ENCODE data around the gene USP9X.

Gene USP9X

GRCh38 chrX:41047878-41048534 lies 37.2 kb upstream of the USP9X start:
- H3K27me3 ChIP-seq (ENCODE audit: insufficient read depth, low read length) = no peaks in the 10 kb centered on the region
- H3K79me2 ChIP-seq (ENCODE audit: insufficient read depth, low read length) = no peaks in the 10 kb centered on the region
- H3K4me2 ChIP-seq (ENCODE audit: low read length) = no peak overlapping the region
- no peak overlapping the region for H3K4me3 ChIP-seq (ENCODE audit: low read depth, low read length, poor library complexity, severe bottlenecking)
- no peak overlapping the region for H3K27ac ChIP-seq (ENCODE audit: low read depth, low read length, poor library complexity, severe bottlenecking)
- H3K9me2 ChIP-seq (ENCODE audit: low read depth, low read length) = no peaks in the 10 kb centered on the region
- no peaks in the 10 kb centered on the region for H4K20me1 ChIP-seq (ENCODE audit: insufficient read depth, low read length)
- no peak for TF ChIP-seq CTCF (IDR thresholded peaks at IDR 0.05; ENCODE audit: low read length)
- no peak for TF ChIP-seq EZH2 (IDR thresholded peaks at IDR 0.05; ENCODE audit: borderline replicate concordance, low read length)
- H2AFZ ChIP-seq (ENCODE audit: low read length) = no peak overlapping the region
- no peak overlapping the region for H3K9ac ChIP-seq (ENCODE audit: low read length)
- no peaks in the 10 kb centered on the region for H3K36me3 ChIP-seq (ENCODE audit: insufficient read depth, low read length)
- H3F3A ChIP-seq (ENCODE audit: insufficient read depth, low read length) = no peaks in the 10 kb centered on the region
- H3K4me1 ChIP-seq (ENCODE audit: insufficient read depth, low read length, severe bottlenecking) = no peaks in the 10 kb centered on the region
- no peaks in the 10 kb centered on the region for H3K9me3 ChIP-seq (ENCODE audit: low read length)

GRCh38 chrX:41050359-41050758 lies 34.9 kb upstream of the USP9X start:
- H3K27ac ChIP-seq (ENCODE audit: low read depth, low read length, poor library complexity, severe bottlenecking) = no peak overlapping the region
- no peaks in the 10 kb centered on the region for H4K20me1 ChIP-seq (ENCODE audit: insufficient read depth, low read length)
- no peaks in the 10 kb centered on the region for H3K79me2 ChIP-seq (ENCODE audit: insufficient read depth, low read length)
- no peaks in the 10 kb centered on the region for H3K27me3 ChIP-seq (ENCODE audit: insufficient read depth, low read length)
- no peaks in the 10 kb centered on the region for H3K9me3 ChIP-seq (ENCODE audit: low read length)
- no peak overlapping the region for H2AFZ ChIP-seq (ENCODE audit: low read length)
- H3F3A ChIP-seq (ENCODE audit: insufficient read depth, low read length) = no peaks in the 10 kb centered on the region
- no peak overlapping the region for H3K4me3 ChIP-seq (ENCODE audit: low read depth, low read length, poor library complexity, severe bottlenecking)
- no peaks in the 10 kb centered on the region for H3K36me3 ChIP-seq (ENCODE audit: insufficient read depth, low read length)
- no peak overlapping the region for H3K9ac ChIP-seq (ENCODE audit: low read length)
- no peak overlapping the region for H3K4me2 ChIP-seq (ENCODE audit: low read length)
- H3K4me1 ChIP-seq (ENCODE audit: insufficient read depth, low read length, severe bottlenecking) = no peaks in the 10 kb centered on the region
- no peak for TF ChIP-seq EZH2 (IDR thresholded peaks at IDR 0.05; ENCODE audit: borderline replicate concordance, low read length)
- TF ChIP-seq CTCF (IDR thresholded peaks at IDR 0.05; ENCODE audit: low read length) = no peak
- no peaks in the 10 kb centered on the region for H3K9me2 ChIP-seq (ENCODE audit: low read depth, low read length)

GRCh38 chrX:41051288-41051687 lies 34.0 kb upstream of the USP9X start:
- Histone ChIP-seq H3K36me3 (ENCODE audit: insufficient read depth, low read length) (no peaks in the 10 kb centered on the region), H3F3A (ENCODE audit: insufficient read depth, low read length) (no peaks in the 10 kb centered on the region), H2AFZ (ENCODE audit: low read length) (no peak overlapping the region), H3K27me3 (ENCODE audit: insufficient read depth, low read length) (no peaks in the 10 kb centered on the region), H3K9ac (ENCODE audit: low read length) (no peak overlapping the region), H3K9me3 (ENCODE audit: low read length) (no peaks in the 10 kb centered on the region), H3K4me1 (ENCODE audit: insufficient read depth, low read length, severe bottlenecking) (no peaks in the 10 kb centered on the region), H3K9me2 (ENCODE audit: low read depth, low read length) (no peaks in the 10 kb centered on the region), H3K27ac (ENCODE audit: low read depth, low read length, poor library complexity, severe bottlenecking) (no peak overlapping the region), H3K4me2 (ENCODE audit: low read length) (no peak overlapping the region), H4K20me1 (ENCODE audit: insufficient read depth, low read length) (no peaks in the 10 kb centered on the region), H3K4me3 (ENCODE audit: low read depth, low read length, poor library complexity, severe bottlenecking) (no peak overlapping the region), H3K79me2 (ENCODE audit: insufficient read depth, low read length) (no peaks in the 10 kb centered on the region)
- no peak for TF ChIP-seq EZH2 (IDR thresholded peaks at IDR 0.05; ENCODE audit: borderline replicate concordance, low read length)
- TF ChIP-seq CTCF (IDR thresholded peaks at IDR 0.05; ENCODE audit: low read length) = no peak

Data from OCI-LY1 (cell line).